ENCODE measurements around the gene CLMN. TPM values are rescaled to one million over a fixed set of nuclear protein-coding genes. Genes with fewer than 3 reads are reported as not detected.

The CLMN gene
- total RNA-seq, 2 donors from 2014 or later = 3.4 to 4.0 TPM

DNA sequence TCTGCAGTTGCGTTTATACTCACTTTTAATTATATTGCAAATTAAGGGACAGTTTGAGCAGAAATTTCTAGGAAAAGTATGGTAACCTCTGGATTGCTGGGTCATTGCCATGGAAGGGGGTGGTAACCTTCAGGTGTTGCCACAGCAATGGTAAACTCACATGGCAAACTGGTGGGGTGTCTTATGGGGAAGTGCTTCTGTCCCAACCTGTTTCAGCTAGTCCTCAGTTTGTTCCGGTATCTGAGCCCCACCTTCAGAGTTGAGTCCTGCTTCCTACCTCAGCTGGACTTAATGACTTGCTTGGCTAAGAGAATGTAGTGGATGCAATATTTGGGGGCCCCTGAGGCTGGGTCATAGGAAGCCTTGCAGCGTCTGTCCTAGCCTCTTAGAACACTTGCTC, 7.3 kb upstream of the CLMN start:
- Histone ChIP-seq H3K27me3 (no peaks in the 10 kb centered on the region), H3K9me3 (no peaks in the 10 kb centered on the region), H3K36me3 (no peaks in the 10 kb centered on the region), H3K27ac (no peak overlapping the region), H3K4me1 (no peaks in the 10 kb centered on the region), H3K4me3 (no peak overlapping the region)
- TF ChIP-seq CTCF (IDR thresholded peaks at IDR 0.05) = no peak
- no peak for DNase-seq (ENCODE audit: low spot score)

- H3K4me1 ChIP-seq = peaks cover 0 to 13% of the 10 kb centered on the region in 2 donors
- no peak for TF ChIP-seq CTCF (IDR thresholded peaks at IDR 0.05)
- no peak overlapping the region for H3K27ac ChIP-seq
- H3K9me3 ChIP-seq = no peaks in the 10 kb centered on the region
- no peaks in the 10 kb centered on the region for H3K36me3 ChIP-seq
- no peak overlapping the region for H3K4me3 ChIP-seq
- no peak for DNase-seq (ENCODE audit: low spot score)
- no peaks in the 10 kb centered on the region for H3K27me3 ChIP-seq
Measured at GRCh38 chr14:95323917-95324316, 4.2 kb upstream of the CLMN start.

DNA sequence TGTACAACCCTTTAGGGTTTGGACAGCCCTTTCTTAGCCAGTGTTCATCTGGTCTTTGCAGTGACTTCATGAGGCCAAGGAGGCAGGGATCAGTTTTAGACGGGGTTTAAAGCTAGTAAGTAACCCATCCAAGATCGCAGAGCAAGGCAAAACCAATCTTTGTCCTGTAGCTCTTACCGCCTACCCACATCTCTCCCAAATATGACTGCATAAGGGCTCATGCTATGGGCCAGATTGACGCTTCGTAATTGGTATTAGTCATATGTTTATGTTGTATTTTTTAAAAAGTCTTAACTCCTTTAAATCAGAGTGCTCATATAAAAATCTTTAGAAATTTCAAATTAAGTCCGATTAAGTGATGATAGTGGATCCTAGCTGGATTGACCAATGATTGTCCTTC, 3.7 kb upstream of the CLMN start:
- no peak for DNase-seq (ENCODE audit: low spot score)
- H3K4me3 ChIP-seq = no peak overlapping the region
- no peaks in the 10 kb centered on the region for H3K27me3 ChIP-seq
- TF ChIP-seq CTCF (IDR thresholded peaks at IDR 0.05) = no peak
- no peaks in the 10 kb centered on the region for H3K9me3 ChIP-seq
- H3K27ac ChIP-seq = no peak overlapping the region
- no peaks in the 10 kb centered on the region for H3K36me3 ChIP-seq
- peaks cover 0 to 16% of the 10 kb centered on the region in 2 donors for H3K4me1 ChIP-seq

DNA sequence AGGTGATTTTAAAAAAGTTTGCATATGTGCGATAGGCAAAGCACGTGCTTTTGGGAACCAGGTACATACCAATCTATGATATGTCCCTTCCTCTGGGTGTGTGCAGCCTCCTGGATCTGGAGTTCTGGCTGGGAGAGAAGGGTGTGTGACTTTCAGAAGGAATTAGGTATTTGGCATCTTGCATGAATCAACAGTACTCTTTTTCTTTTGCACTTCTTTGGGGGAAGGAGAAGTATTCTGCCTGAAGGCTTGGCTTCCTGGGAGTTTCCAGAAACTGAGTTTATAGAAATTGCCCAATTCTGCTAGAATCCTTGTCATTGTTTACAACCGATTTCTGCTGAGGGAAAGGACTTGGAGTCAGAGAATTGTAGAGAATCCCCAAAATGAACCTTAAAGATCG, 2.9 kb upstream of the CLMN start:
- Histone ChIP-seq H3K36me3 (no peaks in the 10 kb centered on the region), H3K9me3 (no peaks in the 10 kb centered on the region), H3K4me3 (no peak overlapping the region), H3K27me3 (no peaks in the 10 kb centered on the region), H3K4me1 (peaks cover 0 to 16% of the 10 kb centered on the region in 2 donors), H3K27ac (no peak overlapping the region)
- DNase-seq (ENCODE audit: low spot score) = no peak
- no peak for TF ChIP-seq CTCF (IDR thresholded peaks at IDR 0.05)

DNA sequence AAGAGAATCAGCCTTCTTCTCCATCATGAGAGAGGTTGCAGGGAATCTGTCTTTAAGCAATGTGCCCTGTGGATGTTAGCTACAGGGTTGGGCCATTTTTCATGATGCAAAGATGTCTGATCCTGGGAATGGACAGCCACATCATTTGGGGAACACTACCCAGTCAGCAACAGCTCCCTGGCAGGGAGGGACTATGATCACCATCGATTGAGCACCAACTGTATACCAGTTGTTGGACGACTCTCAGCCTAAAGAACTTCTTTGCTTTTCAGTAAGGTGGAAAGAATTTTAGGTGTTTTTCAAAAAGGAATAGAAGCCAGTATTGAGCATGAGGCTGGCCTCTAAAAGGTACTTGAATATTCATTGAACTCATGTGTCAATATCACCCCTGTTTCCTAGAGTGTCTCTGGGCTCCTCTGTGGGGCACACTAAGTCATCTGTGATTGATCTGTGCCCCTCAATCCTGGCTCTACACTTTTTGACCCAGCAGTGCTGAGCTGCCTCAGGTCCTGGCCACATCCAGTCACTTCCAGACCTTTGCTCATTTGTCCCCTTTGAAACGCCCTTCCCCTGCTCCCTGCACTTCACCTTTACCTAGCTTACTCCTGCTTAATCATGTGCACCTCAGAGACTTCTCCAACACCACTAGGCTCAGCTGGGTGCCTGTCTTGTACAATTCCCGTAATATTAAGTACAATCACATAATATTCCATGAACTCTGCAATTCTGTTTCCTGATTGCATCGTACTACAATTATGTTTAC, 2.2 kb upstream of the CLMN start:
- Histone ChIP-seq H3K4me1 (peaks cover 0 to 16% of the 10 kb centered on the region in 2 donors), H3K27ac (no peak overlapping the region), H3K9me3 (no peaks in the 10 kb centered on the region), H3K4me3 (no peak overlapping the region), H3K36me3 (no peaks in the 10 kb centered on the region), H3K27me3 (no peaks in the 10 kb centered on the region)
- no peak for TF ChIP-seq CTCF (IDR thresholded peaks at IDR 0.05)
- no peak for DNase-seq (ENCODE audit: low spot score)

All from right atrium auricular region (tissue), 2 donors.